GM19452 (cell line): Measurements from ENCODE around the gene KCND2.

Experiments
- ATAC-seq: cut with Tn5 transposase; IDR thresholded peaks from one replicate; pipeline ENCODE4 v1.9.1; 2021; ENCODE audit not compliant: unreplicated experiment

Gene KCND2

DNA sequence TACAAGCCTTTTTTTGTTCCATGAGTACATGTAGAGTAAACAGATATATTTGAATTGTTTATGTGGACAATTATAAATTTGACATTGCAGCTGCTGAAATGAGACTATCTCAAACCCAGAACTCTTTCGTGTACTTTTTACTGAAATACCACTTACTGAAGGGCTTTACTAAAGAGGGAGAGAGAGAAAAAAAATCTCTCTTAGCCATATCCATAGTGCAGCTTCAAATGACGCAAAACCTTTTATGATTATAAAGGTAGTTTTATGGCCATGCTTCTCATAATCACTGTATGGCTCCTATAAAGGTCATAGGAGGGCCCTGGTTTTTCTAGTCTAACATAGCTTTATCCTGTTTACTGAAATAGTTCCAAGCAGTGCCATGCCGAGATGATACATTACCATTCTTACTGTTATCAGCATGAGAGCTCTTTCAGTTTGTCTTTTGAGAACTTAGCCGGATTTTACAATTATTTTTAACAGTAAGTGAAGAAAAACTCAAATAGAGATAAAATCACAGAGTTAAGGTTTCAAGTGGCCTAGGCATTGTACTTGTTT is 35.1 kb downstream of the KCND2 start:
- ATAC-seq, result no peak

DNA sequence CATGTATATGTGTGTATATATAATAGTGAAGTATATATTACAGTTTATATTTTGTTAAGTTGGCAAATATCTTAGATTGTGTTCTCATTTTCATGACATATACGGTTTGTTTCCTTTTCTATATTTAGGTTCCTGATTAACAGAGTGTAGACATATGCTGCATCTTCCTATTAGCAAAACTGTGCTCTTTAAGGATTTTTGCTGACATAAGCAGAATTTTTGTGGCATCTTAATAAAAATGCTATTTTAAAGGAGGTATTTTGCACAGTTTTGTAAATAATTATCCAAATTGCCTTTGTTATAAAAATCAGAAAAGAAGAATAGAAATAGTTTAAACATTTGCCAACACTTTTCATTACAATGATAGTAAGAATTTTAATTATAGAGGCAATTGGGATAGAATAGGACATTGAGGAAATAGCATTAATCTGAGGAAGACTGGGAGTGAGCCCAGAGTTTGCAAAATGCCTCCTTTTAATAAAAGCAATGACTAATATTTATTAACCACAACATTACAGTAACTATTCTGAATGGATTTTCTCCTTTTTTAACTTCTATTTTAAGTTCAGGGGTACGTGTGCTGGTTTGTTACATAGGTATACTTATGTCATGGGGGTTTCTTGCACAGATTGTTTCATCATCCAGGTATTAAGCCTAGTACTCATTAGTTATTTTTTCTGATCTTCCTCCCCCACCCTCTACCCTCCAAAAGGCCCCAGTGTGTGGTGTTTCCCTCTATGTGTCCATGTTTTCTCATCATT is 38.2 kb downstream of the KCND2 start:
- no peak for ATAC-seq

DNA sequence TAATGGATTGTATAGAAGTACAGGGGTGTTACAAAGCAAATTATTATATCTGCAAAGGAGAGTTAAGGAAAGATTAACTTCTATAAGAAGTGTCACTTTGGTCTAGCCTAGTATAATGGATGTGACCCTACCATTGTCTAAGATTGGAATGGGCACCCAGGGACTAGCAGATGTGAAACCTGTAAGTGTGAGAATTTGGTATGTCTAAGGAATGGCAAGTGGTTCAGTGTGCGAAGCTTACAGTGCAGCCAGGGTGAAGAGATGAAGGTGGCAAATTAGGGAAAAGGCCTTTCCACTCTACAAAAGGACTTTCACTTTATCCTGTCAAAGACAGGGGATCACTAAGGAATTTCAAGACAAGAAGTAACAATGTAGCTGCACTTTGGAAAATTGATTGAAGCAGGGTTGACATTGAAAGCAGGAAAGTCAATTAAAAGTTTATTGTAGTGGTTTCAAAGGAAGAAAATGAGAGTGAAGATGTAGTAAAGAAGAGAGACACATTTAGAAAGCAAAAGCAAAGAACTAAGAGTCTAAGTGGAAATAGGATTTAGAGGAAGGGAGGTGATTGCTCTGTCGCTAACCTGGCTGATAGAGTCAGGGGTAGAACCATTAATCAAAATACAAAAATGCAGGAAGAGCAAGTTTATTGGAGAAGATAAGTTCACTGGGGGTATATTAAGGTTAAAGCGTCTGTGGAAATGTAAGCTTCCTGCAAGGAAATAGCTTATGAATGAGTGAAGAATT is 47.4 kb downstream of the KCND2 start:
- ATAC-seq, result peak; percentile 56

DNA sequence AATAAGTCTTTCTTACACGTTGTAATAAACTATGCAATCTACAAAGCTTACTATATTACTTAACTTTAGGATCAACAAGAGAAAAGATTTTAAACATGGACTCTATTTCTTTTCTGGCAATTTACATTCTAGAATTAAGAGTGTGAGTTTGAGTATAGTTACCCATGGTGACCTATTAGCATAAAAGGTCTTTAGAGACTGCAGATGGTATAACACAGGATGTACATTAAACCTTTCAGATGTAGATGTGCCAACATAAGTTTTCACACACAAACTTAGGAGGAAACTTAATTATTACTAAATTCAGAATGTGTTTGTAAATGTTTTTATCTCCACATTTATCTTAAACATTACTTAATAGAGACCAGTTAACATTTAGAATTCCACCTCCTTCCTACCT is 54.1 kb downstream of the KCND2 start:
- ATAC-seq, result no peak

- no peak for ATAC-seq
Observed at GRCh38 chr7:120332433-120332832, 59.5 kb downstream of the KCND2 start.

DNA sequence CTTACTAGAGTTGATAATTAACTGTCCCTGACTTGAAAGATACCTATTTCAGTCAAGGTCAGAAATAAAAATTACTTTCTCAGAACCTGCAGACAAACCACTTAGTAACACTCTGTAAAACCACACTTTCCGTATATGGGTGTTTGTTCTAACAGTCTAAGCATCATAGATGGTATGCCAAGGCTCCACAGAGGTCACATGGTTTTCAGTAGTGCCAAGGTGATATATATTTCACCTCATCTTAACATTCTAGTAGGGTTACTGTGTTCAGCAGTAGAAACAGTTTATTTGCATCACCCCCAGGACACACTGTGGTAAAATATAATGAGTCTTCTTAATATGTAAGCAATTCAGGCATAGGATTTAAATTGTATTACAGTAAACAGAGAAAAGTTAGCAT is 61.5 kb downstream of the KCND2 start:
- peak; percentile 97 for ATAC-seq

- ATAC-seq, result no peak
Observed at GRCh38 chr7:120337308-120337907, 64.4 kb downstream of the KCND2 start.

- no peak for ATAC-seq
Observed at GRCh38 chr7:120344276-120344675, 71.3 kb downstream of the KCND2 start.

DNA sequence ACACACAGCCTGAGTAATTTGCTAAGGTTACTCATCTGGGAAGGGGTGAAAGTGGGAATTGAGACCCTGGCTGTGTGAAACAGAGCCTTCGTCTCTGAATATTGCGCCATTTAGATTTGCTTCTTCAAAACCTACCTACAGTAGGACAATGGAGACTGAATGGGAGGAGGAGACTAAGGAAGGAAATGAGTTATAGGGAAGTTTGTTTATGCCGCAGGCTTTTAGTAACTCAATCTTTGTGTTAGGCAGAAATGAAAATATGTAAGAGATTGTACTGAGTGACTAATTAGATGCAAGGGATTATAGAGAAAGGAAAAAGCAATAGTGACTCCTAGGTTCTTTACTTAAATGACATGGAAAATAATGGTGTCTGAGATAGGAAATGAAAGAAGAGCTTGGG is 80.2 kb downstream of the KCND2 start:
- no peak for ATAC-seq

- peak; percentile 88 for ATAC-seq
Observed at GRCh38 chr7:120360918-120361317, 87.9 kb downstream of the KCND2 start.

GRCh38 chr7:120363414-120363813 is 90.4 kb downstream of the KCND2 start:
- no peak for ATAC-seq

GRCh38 chr7:120370954-120371353 is 98.0 kb downstream of the KCND2 start:
- no peak for ATAC-seq

DNA sequence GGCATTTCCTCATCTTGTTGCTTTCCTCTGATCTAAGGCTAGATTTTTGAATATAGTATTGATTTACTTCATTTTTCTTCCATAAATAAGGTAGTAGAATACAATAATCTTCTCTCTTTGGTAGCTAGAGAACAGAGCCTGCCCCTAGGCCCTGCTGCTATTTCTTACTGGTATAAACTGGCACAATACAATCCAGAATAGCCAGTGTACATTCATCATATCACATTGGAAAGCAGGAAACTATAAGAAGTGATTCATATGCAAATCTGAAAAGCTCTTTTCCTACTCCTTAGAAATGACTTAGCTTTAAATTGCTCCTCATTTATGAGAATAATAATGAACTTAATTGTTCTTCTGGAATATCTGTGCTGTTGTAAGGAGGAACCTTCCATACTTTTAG is 100.2 kb downstream of the KCND2 start:
- ATAC-seq, result no peak

- peak; percentile 44 for ATAC-seq
Observed at GRCh38 chr7:120394595-120394994, 121.6 kb downstream of the KCND2 start.

DNA sequence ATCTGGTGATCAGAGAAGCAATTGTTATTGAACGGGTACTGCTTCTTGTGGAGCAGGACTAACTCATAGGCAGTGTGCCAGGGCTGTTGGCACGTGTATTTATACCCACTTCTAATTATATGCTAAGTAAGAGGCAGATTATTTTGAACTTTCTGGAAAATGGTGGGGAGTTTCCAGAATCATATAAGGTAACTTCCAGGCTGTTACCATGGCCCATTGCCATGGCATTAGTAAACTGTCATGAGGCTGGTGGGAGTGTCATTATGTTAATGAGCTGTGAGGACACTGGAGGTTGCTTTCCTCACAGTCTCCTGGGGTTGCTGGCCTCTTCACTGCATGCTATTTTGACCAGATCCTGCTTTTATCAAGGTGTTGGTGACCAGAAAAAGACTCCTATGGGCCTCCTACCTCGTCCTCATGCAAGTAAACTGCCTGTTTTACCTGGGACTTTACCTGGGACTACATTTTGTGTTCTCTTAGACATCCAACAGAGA is 122.6 kb downstream of the KCND2 start:
- peak; percentile 85 for ATAC-seq

GRCh38 chr7:120398284-120399000 is 125.5 kb downstream of the KCND2 start:
- ATAC-seq, result no peak

DNA sequence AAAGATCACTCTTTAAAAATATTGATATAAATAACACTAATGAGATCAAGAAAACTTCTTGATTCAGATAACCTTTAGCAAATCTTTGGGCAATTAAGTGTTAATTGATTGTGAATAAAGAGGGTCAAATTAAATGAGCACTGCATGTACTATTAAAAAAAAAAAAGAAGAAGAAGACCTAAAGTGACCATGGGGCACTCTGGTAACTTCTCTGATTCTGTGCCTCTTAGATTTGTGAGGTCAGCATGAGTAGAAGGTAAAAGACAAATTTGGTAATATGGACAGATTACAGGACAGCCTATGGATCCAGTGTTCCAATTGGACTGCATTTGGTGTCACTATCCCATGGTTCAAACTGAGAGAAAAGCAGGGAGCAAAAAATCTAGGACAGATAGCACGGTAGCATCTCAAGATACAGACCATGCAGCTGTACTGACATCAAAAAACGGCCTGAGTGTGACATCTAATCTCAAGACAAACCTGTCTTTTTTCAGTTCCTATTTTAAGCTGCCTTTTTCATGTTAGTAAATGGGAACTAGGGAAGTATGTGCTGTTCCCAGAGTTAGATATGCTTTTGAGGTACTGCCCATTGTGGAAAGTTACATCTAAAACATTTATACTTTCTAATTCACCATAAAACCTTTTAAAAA is 128.0 kb downstream of the KCND2 start:
- peak; percentile 27 for ATAC-seq

- peak; percentile 55 for ATAC-seq
Observed at GRCh38 chr7:120402079-120402767, 129.2 kb downstream of the KCND2 start.

- ATAC-seq, result no peak
Observed at GRCh38 chr7:120402801-120403200, 129.8 kb downstream of the KCND2 start.

DNA sequence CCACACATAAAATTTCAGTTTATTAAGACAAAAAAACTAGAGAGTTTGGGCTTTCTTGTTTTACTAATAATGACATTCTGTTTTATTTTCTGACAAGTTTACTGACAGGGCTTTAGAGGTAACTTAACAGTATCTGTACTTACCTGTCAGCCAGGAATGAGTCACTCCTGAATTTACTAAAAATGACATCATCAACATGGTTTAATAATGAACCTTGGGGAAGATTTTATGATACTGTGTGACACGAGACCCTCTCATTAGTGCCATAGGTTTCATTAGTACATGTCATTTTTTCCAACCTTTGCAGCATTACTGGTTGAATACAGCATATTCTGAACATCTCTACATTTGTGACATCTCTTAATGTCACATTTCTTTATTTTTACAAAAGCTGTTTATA is 131.1 kb downstream of the KCND2 start:
- peak; percentile 61 for ATAC-seq
